DMS114 treated with DMSO at 0.1 percent for 48 hours (cell line): ENCODE results near the gene ST3GAL5.

Experiments
- DNase-seq: peaks from one replicate; lab custom pipeline; 2025; ENCODE audit not compliant: unreplicated experiment; lab: John Stamatoyannopoulos, UW

ST3GAL5 gene

GRCh38 chr2:85917887-85918795, 29.4 kb upstream of the ST3GAL5 start:
- no peak for DNase-seq

DNA sequence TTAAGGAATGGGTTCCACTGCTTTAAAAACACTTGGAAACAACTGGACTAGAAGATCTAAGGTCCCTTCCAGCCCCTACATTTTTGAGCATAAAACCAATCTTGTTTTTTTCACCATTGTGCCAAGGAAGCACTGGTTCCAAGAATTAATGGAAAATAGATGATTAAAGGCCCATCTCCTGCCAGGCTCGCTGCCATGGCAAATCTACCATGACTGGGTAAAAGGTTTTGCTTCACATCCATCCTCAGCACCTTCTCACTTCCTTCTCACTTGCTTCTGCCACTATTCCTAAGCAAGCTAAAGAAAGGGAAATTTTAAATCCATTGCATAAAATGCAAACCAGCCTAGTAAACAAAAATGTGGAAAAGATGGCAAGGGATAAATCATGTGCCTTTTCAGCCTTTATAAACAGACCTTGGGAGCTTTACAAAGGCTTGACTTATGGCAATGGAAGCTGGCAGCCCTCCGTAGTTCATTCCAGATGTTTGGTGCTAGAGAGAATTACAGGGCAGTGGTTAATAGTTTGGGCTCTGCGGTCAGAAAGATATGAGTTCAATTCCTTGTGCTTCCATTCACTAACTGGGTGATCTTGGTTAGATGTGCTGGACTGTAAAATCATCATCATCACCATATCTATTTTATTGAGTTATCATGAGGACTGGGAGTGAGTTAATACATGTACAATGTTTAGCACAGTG, 27.0 kb upstream of the ST3GAL5 start:
- DNase-seq = no peak

DNA sequence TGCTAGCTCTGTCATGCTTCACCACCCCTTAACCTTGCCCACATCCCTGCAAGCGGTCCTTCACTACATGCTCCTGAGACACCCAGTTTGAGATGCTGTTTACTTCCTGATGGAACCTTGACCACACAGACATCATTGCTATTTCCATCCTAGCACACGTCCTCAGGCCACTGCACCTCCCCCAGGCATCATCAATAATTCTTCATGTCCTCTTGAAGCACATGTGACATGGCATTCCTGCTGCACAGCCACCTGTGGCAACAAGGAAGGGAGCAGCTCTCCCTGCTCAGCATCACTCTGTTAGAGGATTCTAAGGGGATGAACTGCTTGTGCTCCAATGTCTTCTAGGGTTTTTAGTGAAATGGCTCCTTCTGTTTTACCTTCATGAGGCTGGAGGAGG, 26.1 kb upstream of the ST3GAL5 start:
- DNase-seq = no peak

- DNase-seq = no peak
These were observed 25.4 kb upstream of the ST3GAL5 start for GRCh38 chr2:85913884-85914881.

GRCh38 chr2:85911814-85912692, 23.3 kb upstream of the ST3GAL5 start:
- no peak for DNase-seq

DNA sequence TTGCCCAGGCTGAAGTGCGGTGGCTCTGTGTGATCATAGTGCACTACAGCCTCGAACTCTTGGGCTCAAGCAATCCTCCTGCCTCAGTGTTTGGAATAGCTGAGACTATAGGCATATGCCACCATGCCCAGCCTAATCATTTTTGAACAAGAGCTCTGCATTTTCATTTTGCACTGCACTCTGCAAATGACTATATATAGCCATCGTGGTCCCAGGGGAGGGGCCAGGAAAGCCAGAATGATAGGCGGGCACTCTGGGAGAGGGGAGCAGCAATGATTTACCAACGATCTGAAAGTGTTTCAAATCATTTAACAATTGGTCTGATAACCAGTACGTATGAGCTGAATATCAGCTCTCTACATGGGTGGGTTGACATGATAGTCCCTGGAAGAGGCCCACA, 22.3 kb upstream of the ST3GAL5 start:
- no peak for DNase-seq

DNA sequence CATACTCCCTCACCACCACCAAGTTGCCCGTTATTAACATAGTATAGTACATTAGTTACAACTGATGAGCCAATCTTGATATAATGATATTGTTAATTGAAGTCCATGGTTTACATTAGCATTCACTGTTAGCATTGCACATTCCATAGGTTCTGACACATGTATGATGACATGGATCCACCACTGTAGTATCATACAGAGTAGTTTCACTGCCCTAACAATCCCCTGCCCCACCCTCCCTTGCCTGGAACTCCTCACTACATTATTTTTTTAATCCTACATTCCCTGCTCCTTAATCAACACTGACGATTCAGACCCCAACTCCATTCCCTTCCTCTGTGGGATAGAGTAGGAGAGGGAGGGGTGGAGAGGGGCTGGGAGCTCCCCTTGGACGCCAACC, 20.2 kb upstream of the ST3GAL5 start:
- DNase-seq = no peak

DNA sequence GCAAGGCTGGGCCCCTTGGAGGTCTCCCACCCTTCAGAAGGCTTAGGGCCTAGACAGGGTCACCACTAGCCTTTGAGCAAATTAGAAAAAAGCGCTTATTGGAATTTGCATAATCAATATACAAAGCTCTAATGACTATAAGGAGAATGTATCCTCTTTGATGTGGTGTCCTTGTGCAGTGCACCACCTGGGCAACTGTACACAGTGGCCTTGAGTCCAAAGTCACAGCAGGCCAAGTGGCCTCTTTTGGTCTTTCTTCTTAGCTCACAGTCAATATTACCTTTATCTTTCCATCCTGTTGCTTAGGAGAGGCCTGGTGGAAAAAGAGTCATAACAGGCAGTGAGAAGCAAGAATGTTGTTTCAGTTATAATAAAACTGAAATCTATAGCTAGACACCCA, 19.7 kb upstream of the ST3GAL5 start:
- DNase-seq = no peak

- DNase-seq = no peak
These were observed 18.9 kb upstream of the ST3GAL5 start for GRCh38 chr2:85907671-85908157.

DNA sequence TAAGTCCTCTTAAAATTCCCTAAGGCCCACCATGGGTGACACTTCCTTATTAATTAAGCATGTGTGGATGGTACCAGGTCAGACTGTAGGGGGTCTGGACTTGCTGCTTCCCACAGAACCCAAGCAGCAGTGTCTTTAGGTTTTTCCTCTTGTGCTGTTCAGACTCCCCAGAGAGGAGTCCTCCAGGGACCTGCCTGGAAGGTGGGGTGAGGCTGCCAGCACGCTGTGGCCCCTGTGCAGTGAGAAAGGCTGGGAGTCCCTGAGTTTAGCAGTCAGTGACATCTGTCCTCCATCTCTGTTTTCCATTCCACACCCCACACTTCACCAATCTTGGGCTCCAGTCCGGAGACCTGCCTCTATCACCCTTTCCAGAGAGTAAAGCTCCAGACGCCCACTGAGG, 18.0 kb upstream of the ST3GAL5 start:
- DNase-seq = no peak

DNA sequence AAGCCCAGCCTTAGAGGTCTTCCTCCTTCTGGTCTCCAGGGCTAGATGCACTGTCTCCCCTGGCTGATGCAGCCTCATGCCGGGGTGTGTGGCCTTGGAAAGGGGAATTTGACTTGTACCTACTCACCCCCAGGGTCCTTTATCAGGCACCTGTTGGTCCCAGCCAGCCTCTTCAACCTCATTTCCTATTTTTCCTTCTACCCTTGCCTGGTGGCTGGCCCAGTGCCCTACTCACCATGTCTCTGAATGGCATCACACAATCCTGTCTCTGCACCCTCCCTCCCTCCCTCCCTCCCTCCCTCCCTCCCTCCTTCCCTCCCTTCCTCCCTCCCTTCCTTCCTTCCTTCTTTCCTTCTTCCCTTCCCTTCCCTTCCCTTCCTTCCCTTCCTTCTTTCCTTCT, 17.1 kb upstream of the ST3GAL5 start:
- no peak for DNase-seq

- DNase-seq = no peak
These were observed 16.4 kb upstream of the ST3GAL5 start for GRCh38 chr2:85905187-85905666.

- DNase-seq = no peak
These were observed 15.1 kb upstream of the ST3GAL5 start for GRCh38 chr2:85903849-85904248.

DNA sequence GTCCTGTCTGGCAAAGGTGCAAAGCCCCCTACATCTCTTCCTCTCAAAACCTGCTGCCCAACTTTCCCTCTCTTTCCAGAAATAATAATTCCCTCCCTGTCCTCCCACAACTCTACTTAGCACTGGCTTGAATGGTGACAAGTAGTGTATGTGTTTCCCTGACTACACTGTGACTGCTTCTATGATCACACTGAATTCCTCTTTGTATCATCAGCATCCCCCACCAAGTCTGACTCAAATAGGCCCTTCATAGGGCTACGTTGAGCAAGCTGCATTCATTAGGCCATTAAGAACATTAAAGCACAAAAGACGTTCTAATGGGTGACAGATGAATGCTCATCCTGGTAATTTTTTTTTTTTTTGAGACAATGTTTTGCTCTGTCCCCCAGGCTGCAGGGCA, 13.7 kb upstream of the ST3GAL5 start:
- DNase-seq = no peak

- DNase-seq = no peak
These were observed 12.4 kb upstream of the ST3GAL5 start for GRCh38 chr2:85901155-85901554.

- no peak for DNase-seq
These were observed 11.6 kb upstream of the ST3GAL5 start for GRCh38 chr2:85900366-85900765.

DNA sequence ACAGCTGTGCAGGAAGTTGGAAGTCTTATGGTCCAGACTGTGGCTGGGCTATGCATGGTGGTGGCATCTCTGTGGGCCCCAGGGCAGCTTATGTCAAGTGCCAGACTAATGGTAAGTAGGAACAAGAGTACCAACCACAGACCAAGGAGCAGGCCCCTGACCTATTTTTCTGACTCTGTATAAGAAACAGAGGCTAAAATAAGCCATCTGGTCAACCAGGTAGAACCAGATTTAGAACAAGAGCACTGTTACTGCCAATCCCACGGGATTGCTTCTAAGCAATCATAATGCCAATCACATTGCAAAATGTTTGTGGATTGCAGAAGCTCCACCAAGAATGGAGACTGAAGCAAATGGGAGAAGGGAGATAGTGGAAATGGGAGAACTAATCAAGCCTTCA, 11.1 kb upstream of the ST3GAL5 start:
- DNase-seq = no peak

DNA sequence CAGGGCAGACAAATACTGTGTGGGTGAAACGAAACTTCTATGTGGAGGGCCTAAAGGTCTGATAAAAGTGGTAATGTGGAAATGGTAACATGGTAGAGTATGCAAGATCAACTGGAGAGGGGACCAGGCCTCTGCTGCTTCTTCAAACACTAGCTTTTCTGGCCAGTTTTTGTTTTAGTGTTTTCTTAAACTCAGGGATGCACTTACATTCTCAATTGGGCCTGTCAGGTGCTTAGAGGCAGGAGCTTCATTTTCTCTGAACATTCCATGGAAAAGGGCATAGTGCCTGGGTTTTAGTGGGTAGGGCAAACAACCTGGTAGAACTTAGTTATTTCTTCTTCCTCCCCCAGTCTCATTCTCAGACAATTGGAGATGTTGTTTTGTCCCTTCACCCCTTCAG, 10.5 kb upstream of the ST3GAL5 start:
- DNase-seq = no peak

GRCh38 chr2:85898881-85899280, 10.1 kb upstream of the ST3GAL5 start:
- DNase-seq = no peak
